ENCODE data around the gene SNTA1. TPM values are rescaled to one million over a fixed set of nuclear protein-coding genes. Genes with fewer than 3 reads are reported as not detected.

The SNTA1 gene
- polyA plus RNA-seq, 1 of the 3 experiments (the other 2 are of a cell fraction) = 11.2 TPM

- 86% methylated on average over 3 of the region's 12 CpGs for WGBS (ENCODE audit: low lambda C conversion rate)
- Histone ChIP-seq H3K4me3 (ENCODE audit: low read depth in 2 of 2, low read length in 1 of 2) (no peak overlapping the region), H3K27ac (ENCODE audit: low read depth in 2 of 2, low read length in 1 of 2) (no peak overlapping the region), H3K79me2 (ENCODE audit: insufficient read depth) (no peaks in the 10 kb centered on the region), H3K9me3 (no peaks in the 10 kb centered on the region), H3K9ac (no peak overlapping the region), H3K4me1 (ENCODE audit: control insufficient read depth in 1 of 2, insufficient read depth in 2 of 2, low read depth in 1 of 2, low read length in 1 of 2) (peaks cover 0 to 3% of the 10 kb centered on the region in 2 experiments; a peak in 1 of 4 replicates), H3K27me3 (ENCODE audit: insufficient read depth) (no peaks in the 10 kb centered on the region), H2AFZ (ENCODE audit: low read depth) (no peak overlapping the region), H3F3A (replicated peaks; ENCODE audit: insufficient read depth) (no peaks in the 10 kb centered on the region), H4K20me1 (ENCODE audit: insufficient read depth) (no peaks in the 10 kb centered on the region), H3K9me2 (no peaks in the 10 kb centered on the region), H3K36me3 (replicated peaks in 1 of 2; ENCODE audit: control insufficient read depth in 1 of 2, insufficient read depth in 2 of 2, low read length in 1 of 2) (peaks cover 4 to 8% of the 10 kb centered on the region in 2 experiments), H3K4me2 (no peak overlapping the region)
- DNase-seq = no peak
- CTCF ChIA-PET = no interaction called here
- TF ChIP-seq RFX5 (IDR thresholded peaks at IDR 0.05; ENCODE audit: low read length) (no peak), RCOR1 (IDR thresholded peaks at IDR 0.05; ENCODE audit: low read length) (no peak), RAD21 (IDR thresholded peaks at IDR 0.05; ENCODE audit: low read length) (no peak), NFIC (IDR thresholded peaks at IDR 0.05; ENCODE audit: borderline replicate concordance) (no peak), MAX (IDR thresholded peaks at IDR 0.05; ENCODE audit: low read depth) (no peak), POLR2AphosphoS5 (IDR thresholded peaks at IDR 0.05; ENCODE audit: low read depth, low read length) (no peak), RXRA (IDR thresholded peaks at IDR 0.05; ENCODE audit: borderline replicate concordance, low read depth) (no peak), ZBTB33 (IDR thresholded peaks at IDR 0.05; ENCODE audit: borderline replicate concordance, low read depth) (no peak), GABPA (IDR thresholded peaks at IDR 0.05; ENCODE audit: low read depth) (no peak), EP300 (IDR thresholded peaks at IDR 0.05; ENCODE audit: borderline replicate concordance in 1 of 2, low read depth in 1 of 2, low read length in 1 of 2) (no peak), ELF1 (IDR thresholded peaks at IDR 0.05) (no peak), CHD2 (IDR thresholded peaks at IDR 0.05; ENCODE audit: low read length, partially characterized antibody) (no peak), PBX3 (IDR thresholded peaks at IDR 0.05) (no peak), TEAD4 (IDR thresholded peaks at IDR 0.05; ENCODE audit: borderline replicate concordance, insufficient read depth) (no peak), USF2 (IDR thresholded peaks at IDR 0.05; ENCODE audit: borderline replicate concordance, low read depth, low read length) (no peak), REST (IDR thresholded peaks at IDR 0.05; ENCODE audit: low read depth, low read length) (no peak), YY1 (IDR thresholded peaks at IDR 0.05; ENCODE audit: low read depth) (no peak), IRF3 (IDR thresholded peaks at IDR 0.05; ENCODE audit: low read depth, low read length) (no peak), FOXM1 (IDR thresholded peaks at IDR 0.05; ENCODE audit: low read depth) (no peak)
- POLR2A ChIA-PET = no interaction called here
Observed at GRCh38 chr20:33408313-33408712, 35.2 kb downstream of the SNTA1 start.

All from SK-N-SH (cell line).